ENCODE results near the gene KIAA2012.

Gene KIAA2012

GRCh38 chr2:202044777-202045176 is 28.3 kb upstream of the KIAA2012 start:
- no peak for DNase-seq

DNA sequence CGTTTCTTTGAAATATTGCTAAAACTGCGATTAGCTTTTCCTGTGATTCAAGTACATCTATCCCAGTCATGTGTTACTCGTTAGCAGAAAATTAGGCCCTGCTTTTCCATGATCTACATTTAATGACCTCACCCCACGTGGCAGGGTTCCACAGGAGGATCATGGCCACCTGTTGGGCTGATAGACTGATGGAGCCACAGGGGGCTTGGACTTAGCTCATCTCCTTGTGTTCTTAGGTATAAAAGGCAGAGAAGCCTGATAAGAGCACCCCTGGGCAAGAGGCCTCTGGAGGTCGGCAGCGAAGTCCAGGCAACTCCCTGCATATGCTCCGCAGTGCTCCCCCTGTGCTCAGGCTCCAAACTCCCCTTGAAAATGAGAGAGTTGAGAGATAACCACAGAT is 26.5 kb upstream of the KIAA2012 start:
- DNase-seq, result no peak

DNA sequence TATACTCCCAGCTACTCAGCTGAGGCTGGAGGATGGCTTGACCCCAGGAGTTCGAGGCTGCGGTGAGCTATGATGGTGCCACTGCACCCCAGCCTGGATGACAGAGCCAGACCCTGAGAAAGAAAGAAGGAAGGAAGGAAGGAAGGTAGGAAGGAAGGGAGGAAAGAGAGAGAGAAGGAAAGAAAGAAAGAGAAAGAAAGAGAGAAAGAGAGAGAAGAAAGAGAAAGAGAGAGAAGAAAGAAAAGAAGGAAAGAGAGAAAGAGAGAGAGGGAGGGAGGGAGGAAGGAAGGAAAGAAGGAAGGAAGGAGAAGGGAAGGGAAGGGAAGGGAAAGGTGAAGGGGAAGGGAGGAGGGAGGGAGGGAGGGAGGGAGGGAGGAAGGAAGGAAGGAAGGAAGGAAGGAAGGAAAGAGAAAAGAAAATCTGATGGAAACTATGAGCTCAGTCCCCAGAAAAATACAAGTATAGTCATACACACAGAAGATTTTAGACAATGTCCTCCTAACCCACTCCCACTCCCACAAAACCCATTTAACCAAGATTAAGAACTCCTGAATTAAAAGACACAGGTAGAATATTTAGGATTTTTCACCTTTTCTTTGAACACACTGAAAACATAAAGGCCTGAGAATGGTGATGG is 23.8 kb upstream of the KIAA2012 start:
- no peak for DNase-seq

GRCh38 chr2:202049840-202050239 is 23.2 kb upstream of the KIAA2012 start:
- DNase-seq, result no peak

DNA sequence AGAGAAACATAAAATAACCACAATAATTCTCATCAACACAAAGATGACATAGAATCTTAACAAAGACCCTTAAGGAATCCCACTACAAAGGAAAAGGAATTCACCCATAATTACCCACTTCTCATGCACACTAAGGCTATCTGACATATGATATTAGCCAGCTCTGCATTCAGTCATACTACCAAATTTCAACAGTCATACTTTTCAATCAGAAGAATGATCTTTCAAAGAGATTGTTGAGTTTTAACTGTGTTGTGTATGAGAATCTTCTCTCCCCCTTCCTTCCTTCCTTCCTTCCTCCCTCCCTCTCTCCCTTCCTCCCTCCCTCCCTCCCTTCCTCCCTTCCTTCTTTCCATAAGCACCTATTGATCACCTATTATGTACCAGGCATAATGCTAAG is 22.4 kb upstream of the KIAA2012 start:
- no peak for DNase-seq

GRCh38 chr2:202051499-202052161 is 21.4 kb upstream of the KIAA2012 start:
- no peak for DNase-seq

DNA sequence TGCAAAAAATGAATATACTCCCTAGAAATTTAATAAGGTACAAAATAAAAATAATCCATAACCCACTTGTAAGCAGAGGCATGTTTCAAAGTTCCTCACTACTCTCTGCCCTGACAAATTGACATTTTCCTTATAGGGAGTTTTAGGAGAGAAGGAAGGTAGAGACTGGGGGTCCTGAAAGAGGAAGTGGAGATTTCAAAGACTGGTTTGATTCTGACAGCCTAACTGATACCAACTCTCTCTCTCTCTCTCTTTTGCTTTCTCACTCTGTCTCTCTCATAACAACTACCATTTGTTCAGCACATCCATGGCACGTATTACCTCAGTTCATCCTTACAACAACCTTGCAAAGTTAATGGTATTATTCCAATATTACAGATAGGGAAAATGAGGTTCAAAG is 20.8 kb upstream of the KIAA2012 start:
- DNase-seq, result no peak

- no peak for DNase-seq
Observed at GRCh38 chr2:202054679-202055078, 18.4 kb upstream of the KIAA2012 start.

DNA sequence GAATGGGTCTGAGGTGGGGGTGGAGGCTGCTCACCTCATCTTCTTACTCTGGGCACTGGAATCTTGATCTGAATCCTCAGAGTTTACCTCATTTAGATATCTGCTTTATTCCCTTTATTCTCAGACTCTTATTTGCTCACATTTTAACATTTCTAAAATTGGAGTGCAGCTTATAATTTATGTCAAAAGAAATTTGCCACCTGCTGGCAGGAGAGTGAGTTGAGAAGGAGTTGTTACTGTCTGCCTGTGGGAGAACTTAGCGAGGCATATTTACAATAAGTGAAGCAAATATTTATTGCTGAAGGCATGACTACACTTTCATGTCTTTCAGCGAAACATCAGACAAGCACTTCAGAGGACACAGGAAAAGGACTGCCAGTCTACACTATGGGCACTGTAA is 16.4 kb upstream of the KIAA2012 start:
- DNase-seq, result no peak

- DNase-seq, result no peak
Observed at GRCh38 chr2:202060218-202060617, 12.8 kb upstream of the KIAA2012 start.

GRCh38 chr2:202061695-202062094 is 11.4 kb upstream of the KIAA2012 start:
- no peak for DNase-seq

- DNase-seq, result no peak
Observed at GRCh38 chr2:202064171-202064880, 8.7 kb upstream of the KIAA2012 start.

DNA sequence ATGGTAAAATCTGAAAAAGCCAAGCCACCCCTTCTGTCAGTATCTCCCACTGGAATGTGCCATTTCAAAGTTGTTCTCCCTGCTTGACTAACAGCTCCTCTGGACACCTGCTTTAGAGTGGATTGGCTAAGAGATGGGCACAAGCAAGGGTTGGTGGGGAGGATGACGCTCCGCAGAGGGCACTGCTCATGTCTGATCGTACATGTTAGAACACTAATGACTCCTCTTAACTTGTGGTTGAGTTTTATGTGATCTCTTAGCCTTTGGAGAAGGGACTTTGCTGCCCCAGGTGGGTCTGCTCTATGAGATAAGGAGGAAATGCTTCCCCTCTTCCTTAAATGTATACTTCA is 8.2 kb upstream of the KIAA2012 start:
- DNase-seq, result no peak

DNA sequence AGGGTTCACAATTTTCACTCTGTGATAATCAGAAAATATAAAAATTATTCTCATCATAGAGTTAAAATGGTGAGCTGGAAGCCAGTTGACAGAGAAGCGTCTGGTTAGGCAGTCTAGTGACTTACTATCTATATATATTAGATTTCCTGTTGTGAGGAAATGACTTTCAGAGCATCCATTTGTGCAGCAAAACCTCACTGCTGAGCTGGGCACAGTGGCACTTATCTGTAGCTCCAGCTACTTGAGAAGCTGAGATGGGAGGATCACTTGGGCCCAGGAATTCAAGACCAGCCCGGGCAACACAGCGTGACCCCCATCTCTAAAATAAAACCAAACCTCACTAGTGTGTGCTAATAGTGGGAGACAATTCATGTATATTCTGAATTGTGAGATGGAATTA is 7.2 kb upstream of the KIAA2012 start:
- DNase-seq, result no peak

GRCh38 chr2:202066875-202067274 is 6.2 kb upstream of the KIAA2012 start:
- no peak for DNase-seq

GRCh38 chr2:202067589-202067988 is 5.5 kb upstream of the KIAA2012 start:
- no peak for DNase-seq

- DNase-seq, result no peak
Observed at GRCh38 chr2:202069170-202070067, 3.6 kb upstream of the KIAA2012 start.

DNA sequence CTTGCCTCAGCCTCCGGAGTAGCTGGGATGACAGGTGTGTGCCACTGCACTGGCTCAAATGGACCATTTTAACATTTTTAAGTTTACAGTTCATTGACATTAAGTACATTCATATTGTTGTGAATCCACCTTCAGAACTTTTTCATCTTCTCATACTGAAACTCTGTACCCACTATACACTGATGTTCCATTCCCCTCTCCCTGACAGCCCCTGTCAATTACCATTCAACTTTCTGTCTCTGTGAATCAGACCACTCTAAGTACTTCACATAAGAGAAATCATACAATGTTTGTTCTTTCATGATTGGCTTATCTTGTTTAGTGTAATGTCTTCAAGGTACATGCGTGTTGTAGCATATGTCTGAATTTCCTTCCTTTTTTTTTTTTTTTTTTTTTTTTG is 1.9 kb upstream of the KIAA2012 start:
- no peak for DNase-seq

- DNase-seq, result no peak
Observed at GRCh38 chr2:202072226-202072625, 829 bp upstream of the KIAA2012 start.

DNA sequence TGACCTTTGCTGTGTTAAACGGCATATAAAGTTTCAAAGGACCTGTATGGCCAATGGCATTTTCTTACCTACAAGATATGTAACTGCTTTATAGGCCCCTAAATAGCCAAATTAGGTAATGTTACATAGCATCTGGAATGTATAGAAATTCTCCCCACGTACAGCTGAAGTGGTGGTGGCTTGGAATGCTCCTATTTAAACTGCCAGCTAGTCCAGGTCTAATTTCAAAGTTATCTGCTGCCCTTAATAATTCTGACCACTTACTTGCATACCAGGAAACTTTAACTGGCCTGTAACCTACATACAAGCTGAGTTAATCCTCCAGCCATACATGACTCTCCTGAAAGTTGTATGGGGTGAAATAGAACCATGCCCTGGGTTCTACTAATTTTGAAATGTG is 1.3 kb downstream of the KIAA2012 start:
- no peak for DNase-seq

- DNase-seq, result no peak
Observed at GRCh38 chr2:202079310-202079709, 6.3 kb downstream of the KIAA2012 start.

- no peak for DNase-seq
Observed at GRCh38 chr2:202084265-202084664, 11.2 kb downstream of the KIAA2012 start.

GRCh38 chr2:202088777-202089176 is 15.7 kb downstream of the KIAA2012 start:
- DNase-seq, result no peak
